ENCODE measurements around the gene FAM186B. TPM values are rescaled to one million over a fixed set of nuclear protein-coding genes. Genes with fewer than 3 reads are reported as not detected.

FAM186B gene
- total and polyA plus RNA-seq, 2 of the 13 experiments (the other 11 are each of a cell fraction or from before 2014, with no cell fraction given): 0.07 to 0.20 TPM

DNA sequence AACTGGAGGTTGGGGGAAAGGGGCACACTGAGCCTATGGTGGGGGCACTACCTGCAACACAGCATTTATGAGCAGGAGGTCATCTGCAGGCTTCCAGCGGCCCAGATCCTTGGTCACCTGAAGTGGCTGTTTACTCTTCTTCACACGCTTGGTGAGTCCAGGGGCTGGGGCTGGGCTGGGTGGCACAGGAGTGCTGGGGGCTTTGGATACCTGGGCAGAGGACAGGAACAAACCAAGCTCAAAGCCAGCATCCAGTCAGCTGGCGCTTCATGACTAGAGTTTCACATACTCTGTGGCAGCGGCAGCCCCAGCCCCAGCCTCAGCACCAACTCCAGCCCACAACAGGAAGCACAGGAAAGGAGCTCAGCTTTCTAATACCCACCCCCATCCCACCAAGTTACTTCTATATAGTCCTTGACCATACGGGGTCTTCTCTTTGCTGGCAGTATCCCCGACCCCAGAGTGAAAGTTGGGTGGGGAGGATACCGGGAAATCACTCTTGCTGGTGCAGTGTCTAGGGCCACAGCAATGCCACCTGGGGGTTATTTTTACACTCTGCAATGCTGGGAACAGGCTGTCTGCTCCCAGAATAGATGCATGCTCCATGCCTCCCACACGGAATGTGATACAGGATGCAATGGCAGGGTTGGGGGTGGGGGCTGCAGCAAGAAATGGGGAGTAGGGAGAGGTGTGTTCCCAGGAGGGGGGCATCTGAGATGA, 40.6 kb downstream of the FAM186B start:
- Histone ChIP-seq H3K4me1 (ENCODE audit: insufficient read depth, low read length) (peaks cover 18% of the 10 kb centered on the region), H3K9ac (ENCODE audit: insufficient read depth, low read depth, low read length) (no peak overlapping the region), H2AFZ (ENCODE audit: low read length) (no peak overlapping the region), H3K4me3 (replicated peaks in 1 of 3; ENCODE audit: insufficient read depth in 1 of 3, low read depth in 2 of 3, low read length in 3 of 3) (no peak overlapping the region), H3K36me3 (replicated peaks in 1 of 2; ENCODE audit: control insufficient read depth in 1 of 2, insufficient read depth in 2 of 2, low read length in 2 of 2) (peaks cover 23 to 61% of the 10 kb centered on the region in 2 experiments), H3K27ac (ENCODE audit: extremely low read length, insufficient read depth, low read length) (no peak overlapping the region), H3K9me3 (ENCODE audit: low read length) (no peaks in the 10 kb centered on the region), H4K20me1 (ENCODE audit: insufficient read depth, low read length) (no peaks in the 10 kb centered on the region), H3K4me2 (ENCODE audit: low read depth, low read length) (no peak overlapping the region), H3K79me2 (ENCODE audit: insufficient read depth, low read length) (peaks cover 21% of the 10 kb centered on the region), H3K27me3 (ENCODE audit: control insufficient read depth in 1 of 2, insufficient read depth in 2 of 2, low read length in 2 of 2) (no peaks in the 10 kb centered on the region; a peak in 1 of 5 replicates)
- intact Hi-C loops (cut with micrococcal nuclease; ENCODE audit: unreplicated experiment) (loop anchor here (5.0 kb wide), 2 partner anchors 57 to 568 kb away; partner anchors contain the start of genes DDN and PRPF40B), in situ Hi-C loops (cut with HindIII; ENCODE audit: extremely low pct_ligation_motif_present, low pct_unique_long_range_greater_than_20kb) (no loop called here)
- FAIRE-seq: no peak
- WGBS (ENCODE audit: low lambda C conversion rate): 95% methylated on average over 4 of the region's 8 CpGs
- no peak for DNase-seq (ENCODE audit: low spot score)
- BruUV-seq (replicated peaks): no TSS peak
- ChIA-PET CTCF (ENCODE audit: low intra/inter-chr PET ratio, low total read pairs) (no interaction called here), POLR2A (interaction anchor here (0.9 kb wide), 1 partner anchor 176 kb away, joined by 3 read pairs; the partner anchor contains the start of gene TMBIM6)
- ATAC-seq: no peak
- TF ChIP-seq, protein P1, sequence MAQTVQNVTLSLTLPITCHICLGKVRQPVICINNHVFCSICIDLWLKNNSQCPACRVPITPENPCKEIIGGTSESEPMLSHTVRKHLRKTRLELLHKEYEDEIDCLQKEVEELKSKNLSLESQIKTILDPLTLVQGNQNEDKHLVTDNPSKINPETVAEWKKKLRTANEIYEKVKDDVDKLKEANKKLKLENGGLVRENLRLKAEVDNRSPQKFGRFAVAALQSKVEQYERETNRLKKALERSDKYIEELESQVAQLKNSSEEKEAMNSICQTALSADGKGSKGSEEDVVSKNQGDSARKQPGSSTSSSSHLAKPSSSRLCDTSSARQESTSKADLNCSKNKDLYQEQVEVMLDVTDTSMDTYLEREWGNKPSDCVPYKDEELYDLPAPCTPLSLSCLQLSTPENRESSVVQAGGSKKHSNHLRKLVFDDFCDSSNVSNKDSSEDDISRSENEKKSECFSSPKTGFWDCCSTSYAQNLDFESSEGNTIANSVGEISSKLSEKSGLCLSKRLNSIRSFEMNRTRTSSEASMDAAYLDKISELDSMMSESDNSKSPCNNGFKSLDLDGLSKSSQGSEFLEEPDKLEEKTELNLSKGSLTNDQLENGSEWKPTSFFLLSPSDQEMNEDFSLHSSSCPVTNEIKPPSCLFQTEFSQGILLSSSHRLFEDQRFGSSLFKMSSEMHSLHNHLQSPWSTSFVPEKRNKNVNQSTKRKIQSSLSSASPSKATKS (CRISPR knock-in tag; IDR thresholded peaks at IDR 0.05): no peak
- no peak for TF ChIP-seq CENPX (CRISPR knock-in tag; IDR thresholded peaks at IDR 0.05)
- TF ChIP-seq ZNF180 (CRISPR knock-in tag; IDR thresholded peaks at IDR 0.05; ENCODE audit: borderline replicate concordance, low read depth): no peak
- no peak for TF ChIP-seq PHF20 (CRISPR knock-in tag; IDR thresholded peaks at IDR 0.05)
- TF ChIP-seq, protein P2, sequence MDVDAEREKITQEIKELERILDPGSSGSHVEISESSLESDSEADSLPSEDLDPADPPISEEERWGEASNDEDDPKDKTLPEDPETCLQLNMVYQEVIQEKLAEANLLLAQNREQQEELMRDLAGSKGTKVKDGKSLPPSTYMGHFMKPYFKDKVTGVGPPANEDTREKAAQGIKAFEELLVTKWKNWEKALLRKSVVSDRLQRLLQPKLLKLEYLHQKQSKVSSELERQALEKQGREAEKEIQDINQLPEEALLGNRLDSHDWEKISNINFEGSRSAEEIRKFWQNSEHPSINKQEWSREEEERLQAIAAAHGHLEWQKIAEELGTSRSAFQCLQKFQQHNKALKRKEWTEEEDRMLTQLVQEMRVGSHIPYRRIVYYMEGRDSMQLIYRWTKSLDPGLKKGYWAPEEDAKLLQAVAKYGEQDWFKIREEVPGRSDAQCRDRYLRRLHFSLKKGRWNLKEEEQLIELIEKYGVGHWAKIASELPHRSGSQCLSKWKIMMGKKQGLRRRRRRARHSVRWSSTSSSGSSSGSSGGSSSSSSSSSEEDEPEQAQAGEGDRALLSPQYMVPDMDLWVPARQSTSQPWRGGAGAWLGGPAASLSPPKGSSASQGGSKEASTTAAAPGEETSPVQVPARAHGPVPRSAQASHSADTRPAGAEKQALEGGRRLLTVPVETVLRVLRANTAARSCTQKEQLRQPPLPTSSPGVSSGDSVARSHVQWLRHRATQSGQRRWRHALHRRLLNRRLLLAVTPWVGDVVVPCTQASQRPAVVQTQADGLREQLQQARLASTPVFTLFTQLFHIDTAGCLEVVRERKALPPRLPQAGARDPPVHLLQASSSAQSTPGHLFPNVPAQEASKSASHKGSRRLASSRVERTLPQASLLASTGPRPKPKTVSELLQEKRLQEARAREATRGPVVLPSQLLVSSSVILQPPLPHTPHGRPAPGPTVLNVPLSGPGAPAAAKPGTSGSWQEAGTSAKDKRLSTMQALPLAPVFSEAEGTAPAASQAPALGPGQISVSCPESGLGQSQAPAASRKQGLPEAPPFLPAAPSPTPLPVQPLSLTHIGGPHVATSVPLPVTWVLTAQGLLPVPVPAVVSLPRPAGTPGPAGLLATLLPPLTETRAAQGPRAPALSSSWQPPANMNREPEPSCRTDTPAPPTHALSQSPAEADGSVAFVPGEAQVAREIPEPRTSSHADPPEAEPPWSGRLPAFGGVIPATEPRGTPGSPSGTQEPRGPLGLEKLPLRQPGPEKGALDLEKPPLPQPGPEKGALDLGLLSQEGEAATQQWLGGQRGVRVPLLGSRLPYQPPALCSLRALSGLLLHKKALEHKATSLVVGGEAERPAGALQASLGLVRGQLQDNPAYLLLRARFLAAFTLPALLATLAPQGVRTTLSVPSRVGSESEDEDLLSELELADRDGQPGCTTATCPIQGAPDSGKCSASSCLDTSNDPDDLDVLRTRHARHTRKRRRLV (CRISPR knock-in tag; IDR thresholded peaks at IDR 0.05): no peak
- no peak for TF ChIP-seq TOE1 (CRISPR knock-in tag; IDR thresholded peaks at IDR 0.05)
- no peak for TF ChIP-seq SRSF1 (optimal IDR thresholded peaks at IDR 0.05; ENCODE audit: low read depth, low read length)
- TF ChIP-seq ZNF790 (CRISPR knock-in tag; IDR thresholded peaks at IDR 0.05; ENCODE audit: borderline replicate concordance): no peak
- TF ChIP-seq SMYD3 (CRISPR knock-in tag; IDR thresholded peaks at IDR 0.05): no peak
- TF ChIP-seq ZNF329 (CRISPR knock-in tag; IDR thresholded peaks at IDR 0.05; ENCODE audit: low read depth): no peak
- TF ChIP-seq, protein P3, sequence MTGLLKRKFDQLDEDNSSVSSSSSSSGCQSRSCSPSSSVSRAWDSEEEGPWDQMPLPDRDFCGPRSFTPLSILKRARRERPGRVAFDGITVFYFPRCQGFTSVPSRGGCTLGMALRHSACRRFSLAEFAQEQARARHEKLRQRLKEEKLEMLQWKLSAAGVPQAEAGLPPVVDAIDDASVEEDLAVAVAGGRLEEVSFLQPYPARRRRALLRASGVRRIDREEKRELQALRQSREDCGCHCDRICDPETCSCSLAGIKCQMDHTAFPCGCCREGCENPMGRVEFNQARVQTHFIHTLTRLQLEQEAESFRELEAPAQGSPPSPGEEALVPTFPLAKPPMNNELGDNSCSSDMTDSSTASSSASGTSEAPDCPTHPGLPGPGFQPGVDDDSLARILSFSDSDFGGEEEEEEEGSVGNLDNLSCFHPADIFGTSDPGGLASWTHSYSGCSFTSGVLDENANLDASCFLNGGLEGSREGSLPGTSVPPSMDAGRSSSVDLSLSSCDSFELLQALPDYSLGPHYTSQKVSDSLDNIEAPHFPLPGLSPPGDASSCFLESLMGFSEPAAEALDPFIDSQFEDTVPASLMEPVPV (CRISPR knock-in tag; IDR thresholded peaks at IDR 0.05): no peak
